Ishikawa (cell line): ENCODE measurements around the gene KCNJ15.

Experiments used
- CEBPB ChIP-seq: IDR thresholded peaks from 2 replicates; pipeline ENCODE4 v1.6.1; 2012
- EGR1 ChIP-seq: IDR thresholded peaks from 2 replicates; pipeline ENCODE4 v1.6.1; 2012
- EP300 ChIP-seq: IDR thresholded peaks from 2 replicates; pipeline ENCODE4 v1.6.1; 2012; ENCODE audit warnings: borderline replicate concordance
- FOXM1 ChIP-seq: IDR thresholded peaks from 2 replicates; pipeline ENCODE4 v1.6.1; 2012; ENCODE audit warnings: low read depth, borderline replicate concordance
- RAD21 ChIP-seq: IDR thresholded peaks from 2 replicates; pipeline ENCODE4 v1.6.1; 2012; ENCODE audit warnings: low read depth
- TAF1 ChIP-seq: IDR thresholded peaks from 2 replicates; pipeline ENCODE4 v1.6.1; 2012; ENCODE audit warnings: low read depth, mild to moderate bottlenecking
- TCF12 ChIP-seq: IDR thresholded peaks from 2 replicates; pipeline ENCODE4 v1.6.1; 2012; ENCODE audit warnings: low read depth
- TEAD4 ChIP-seq: IDR thresholded peaks from 2 replicates; pipeline ENCODE4 v1.6.1; 2012
- YY1 ChIP-seq: IDR thresholded peaks from 2 replicates; pipeline ENCODE4 v1.6.1; 2012; ENCODE audit warnings: low read depth
- TF ChIP-seq, protein P1 (sequence below): IDR thresholded peaks from 2 replicates; pipeline ENCODE4 v1.6.1; 2012; ENCODE audit warnings: low read depth, mild to moderate bottlenecking
- TF ChIP-seq, protein P2 (sequence below): IDR thresholded peaks from 2 replicates; pipeline ENCODE4 v1.6.1; 2012
- TF ChIP-seq, protein P3 (sequence below): IDR thresholded peaks from 2 replicates; pipeline ENCODE4 v1.6.1; 2012

DNA sequence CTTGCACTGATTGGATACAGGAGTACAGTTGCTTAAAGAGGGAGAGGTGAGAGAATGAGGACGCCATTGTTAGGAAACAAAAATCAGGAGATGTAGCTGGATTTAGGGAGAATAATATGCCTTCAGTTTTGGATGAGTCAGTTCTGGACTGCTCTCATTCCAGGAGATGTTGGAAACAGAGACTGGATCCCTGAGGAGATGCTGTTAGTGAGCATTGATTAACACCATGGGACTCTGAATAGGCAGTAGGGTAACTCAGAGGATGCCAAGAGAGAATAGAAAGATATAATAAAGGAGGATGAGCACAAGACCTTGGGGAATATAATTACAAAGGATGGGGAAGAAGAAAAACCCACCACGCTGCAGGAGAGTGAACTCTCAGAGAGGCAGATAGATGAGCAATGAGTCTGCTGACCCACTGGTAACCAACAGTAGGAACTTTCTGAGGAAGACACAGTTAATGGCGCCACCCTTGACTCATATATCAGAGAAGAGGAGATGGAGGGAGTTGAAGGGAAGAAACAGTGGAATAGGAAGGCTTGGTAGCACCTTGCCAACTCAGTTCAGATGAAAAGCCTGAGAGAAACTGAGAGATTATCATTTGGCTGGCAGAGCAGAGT lies 10.5 kb downstream of the KCNJ15 start:
- TF ChIP-seq TAF1 = no peak
- no peak for TF ChIP-seq CEBPB
- TF ChIP-seq, protein P1, sequence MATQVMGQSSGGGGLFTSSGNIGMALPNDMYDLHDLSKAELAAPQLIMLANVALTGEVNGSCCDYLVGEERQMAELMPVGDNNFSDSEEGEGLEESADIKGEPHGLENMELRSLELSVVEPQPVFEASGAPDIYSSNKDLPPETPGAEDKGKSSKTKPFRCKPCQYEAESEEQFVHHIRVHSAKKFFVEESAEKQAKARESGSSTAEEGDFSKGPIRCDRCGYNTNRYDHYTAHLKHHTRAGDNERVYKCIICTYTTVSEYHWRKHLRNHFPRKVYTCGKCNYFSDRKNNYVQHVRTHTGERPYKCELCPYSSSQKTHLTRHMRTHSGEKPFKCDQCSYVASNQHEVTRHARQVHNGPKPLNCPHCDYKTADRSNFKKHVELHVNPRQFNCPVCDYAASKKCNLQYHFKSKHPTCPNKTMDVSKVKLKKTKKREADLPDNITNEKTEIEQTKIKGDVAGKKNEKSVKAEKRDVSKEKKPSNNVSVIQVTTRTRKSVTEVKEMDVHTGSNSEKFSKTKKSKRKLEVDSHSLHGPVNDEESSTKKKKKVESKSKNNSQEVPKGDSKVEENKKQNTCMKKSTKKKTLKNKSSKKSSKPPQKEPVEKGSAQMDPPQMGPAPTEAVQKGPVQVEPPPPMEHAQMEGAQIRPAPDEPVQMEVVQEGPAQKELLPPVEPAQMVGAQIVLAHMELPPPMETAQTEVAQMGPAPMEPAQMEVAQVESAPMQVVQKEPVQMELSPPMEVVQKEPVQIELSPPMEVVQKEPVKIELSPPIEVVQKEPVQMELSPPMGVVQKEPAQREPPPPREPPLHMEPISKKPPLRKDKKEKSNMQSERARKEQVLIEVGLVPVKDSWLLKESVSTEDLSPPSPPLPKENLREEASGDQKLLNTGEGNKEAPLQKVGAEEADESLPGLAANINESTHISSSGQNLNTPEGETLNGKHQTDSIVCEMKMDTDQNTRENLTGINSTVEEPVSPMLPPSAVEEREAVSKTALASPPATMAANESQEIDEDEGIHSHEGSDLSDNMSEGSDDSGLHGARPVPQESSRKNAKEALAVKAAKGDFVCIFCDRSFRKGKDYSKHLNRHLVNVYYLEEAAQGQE = no peak
- TF ChIP-seq TEAD4 = no peak
- TF ChIP-seq TCF12 = no peak
- TF ChIP-seq, protein P2, sequence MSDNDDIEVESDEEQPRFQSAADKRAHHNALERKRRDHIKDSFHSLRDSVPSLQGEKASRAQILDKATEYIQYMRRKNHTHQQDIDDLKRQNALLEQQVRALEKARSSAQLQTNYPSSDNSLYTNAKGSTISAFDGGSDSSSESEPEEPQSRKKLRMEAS = no peak
- TF ChIP-seq YY1 = no peak
- TF ChIP-seq EGR1 = no peak
- TF ChIP-seq, protein P3, sequence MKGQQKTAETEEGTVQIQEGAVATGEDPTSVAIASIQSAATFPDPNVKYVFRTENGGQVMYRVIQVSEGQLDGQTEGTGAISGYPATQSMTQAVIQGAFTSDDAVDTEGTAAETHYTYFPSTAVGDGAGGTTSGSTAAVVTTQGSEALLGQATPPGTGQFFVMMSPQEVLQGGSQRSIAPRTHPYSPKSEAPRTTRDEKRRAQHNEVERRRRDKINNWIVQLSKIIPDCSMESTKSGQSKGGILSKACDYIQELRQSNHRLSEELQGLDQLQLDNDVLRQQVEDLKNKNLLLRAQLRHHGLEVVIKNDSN = no peak
- TF ChIP-seq EP300 = no peak
- no peak for TF ChIP-seq FOXM1
- TF ChIP-seq RAD21 = no peak
